HG03103 (cell line): ENCODE measurements around the gene ZNF207.
"Not testable (repeated sequence)": the region's sequence is repeated elsewhere in the genome, so short reads cannot be mapped to it uniquely, and the experiment has no call there.

Experiments
- ATAC-seq: cut with Tn5 transposase; IDR thresholded peaks from one replicate; pipeline ENCODE4 v1.9.1; 2021; ENCODE audit warnings: low read depth; ENCODE audit not compliant: unreplicated experiment

Gene ZNF207

GRCh38 chr17:32333187-32333586 lies 16.8 kb upstream of the ZNF207 start:
- ATAC-seq, result no peak

- no peak for ATAC-seq
Measured at GRCh38 chr17:32335046-32335445, 14.9 kb upstream of the ZNF207 start.

GRCh38 chr17:32335687-32336086 lies 14.3 kb upstream of the ZNF207 start:
- ATAC-seq, result no peak

GRCh38 chr17:32341141-32341856 lies 8.7 kb upstream of the ZNF207 start:
- no peak for ATAC-seq

- ATAC-seq, result peak; percentile 78
Measured at GRCh38 chr17:32341857-32342602, 7.9 kb upstream of the ZNF207 start, which contains the start of gene C17orf75. Gene C17orf75 (minus strand): TSS chr17:32342173. CDS start chr17:32342139, 34 bp downstream.

- ATAC-seq, result no peak
Measured at GRCh38 chr17:32342603-32343325, 7.2 kb upstream of the ZNF207 start.

GRCh38 chr17:32345951-32346600 lies 3.9 kb upstream of the ZNF207 start:
- no peak for ATAC-seq

GRCh38 chr17:32348483-32348800 lies 1.5 kb upstream of the ZNF207 start:
- no peak for ATAC-seq

- ATAC-seq, result no peak
Measured at GRCh38 chr17:32349503-32349853, 479 bp upstream of the ZNF207 start.

- peak; percentile 11 for ATAC-seq
Measured at GRCh38 chr17:32350666-32351418, 885 bp downstream of the ZNF207 start.

- not testable (repeated sequence) for ATAC-seq
Measured at GRCh38 chr17:32352734-32353133, 2.8 kb downstream of the ZNF207 start.

- no peak for ATAC-seq
Measured at GRCh38 chr17:32355649-32356377, 5.9 kb downstream of the ZNF207 start.

GRCh38 chr17:32356378-32356743 lies 6.4 kb downstream of the ZNF207 start:
- ATAC-seq, result no peak

GRCh38 chr17:32356750-32357149 lies 6.8 kb downstream of the ZNF207 start:
- ATAC-seq, result no peak

- no peak for ATAC-seq
Measured at GRCh38 chr17:32357615-32358014, 7.7 kb downstream of the ZNF207 start.

GRCh38 chr17:32361270-32361669 lies 11.3 kb downstream of the ZNF207 start:
- no peak for ATAC-seq

- no peak for ATAC-seq
Measured at GRCh38 chr17:32370426-32370825, 20.5 kb downstream of the ZNF207 start.

- no peak for ATAC-seq
Measured at GRCh38 chr17:32382526-32383223, 32.7 kb downstream of the ZNF207 start.

- no peak for ATAC-seq
Measured at GRCh38 chr17:32383926-32384434, 34.0 kb downstream of the ZNF207 start.
